ENCODE measurements around the gene DEPDC1B. TPM values are rescaled to one million over a fixed set of nuclear protein-coding genes. Genes with fewer than 3 reads are reported as not detected.
"Not testable (repeated sequence)": the region's sequence is repeated elsewhere in the genome, so short reads cannot be mapped to it uniquely, and the experiment has no call there.

Gene DEPDC1B
- total RNA-seq: 10 to 100 TPM; 27.1 to 30.0 TPM

GRCh38 chr5:60699609-60700415 lies at the start of gene DEPDC1B:
TSS of gene DEPDC1B (minus strand) at chr5:60700166. CDS start at chr5:60700093, 73 bp downstream.
- H3K27me3 Mint-ChIP-seq: peaks cover 13% of the 10 kb centered on the region
- H3K4me3 Mint-ChIP-seq: peak within 1 kb of the TSS; percentile 93
- peaks cover 11% of the 10 kb centered on the region for H3K36me3 Mint-ChIP-seq
- peaks cover 24% of the 10 kb centered on the region for H3K4me1 Mint-ChIP-seq
- H3K9me3 Mint-ChIP-seq: peaks cover 5% of the 10 kb centered on the region
- H3K27ac Mint-ChIP-seq: peak within 1 kb of the TSS; percentile 89
- DNase-seq (peak; percentile 92), ATAC-seq (ENCODE audit: low read depth) (peak; percentile 97)
- POLR2A ChIA-PET: interaction anchor here (0.9 to 1.7 kb wide), 6 partner anchors 10 to 632 kb away, joined by 3 to 9 read pairs (median 4); partner anchors contain the start of genes ELOVL7, ERCC8 and NDUFAF2

GRCh38 chr5:60744682-60745081 lies 44.7 kb upstream of the DEPDC1B start:
- peaks cover 3% of the 10 kb centered on the region for H3K27me3 Mint-ChIP-seq
- H3K4me1 Mint-ChIP-seq: no peaks in the 10 kb centered on the region
- POLR2A ChIA-PET: no interaction called here
- DNase-seq: no peak
- no peak for ATAC-seq (ENCODE audit: low read depth)
- H3K27ac Mint-ChIP-seq: no peak overlapping the region
- peaks cover 8% of the 10 kb centered on the region for H3K9me3 Mint-ChIP-seq
- no peak overlapping the region for H3K4me3 Mint-ChIP-seq
- no peaks in the 10 kb centered on the region for H3K36me3 Mint-ChIP-seq

- H3K4me3 Mint-ChIP-seq: no peak overlapping the region
- DNase-seq: no peak
- no peaks in the 10 kb centered on the region for H3K4me1 Mint-ChIP-seq
- no peaks in the 10 kb centered on the region for H3K36me3 Mint-ChIP-seq
- H3K9me3 Mint-ChIP-seq: peaks cover 8% of the 10 kb centered on the region
- peaks cover 3% of the 10 kb centered on the region for H3K27me3 Mint-ChIP-seq
- H3K27ac Mint-ChIP-seq: no peak overlapping the region
- no peak for ATAC-seq (ENCODE audit: low read depth)
- POLR2A ChIA-PET: no interaction called here
Measured at GRCh38 chr5:60743511-60744314, 43.7 kb upstream of the DEPDC1B start.

GRCh38 chr5:60740322-60740721 lies 40.4 kb upstream of the DEPDC1B start:
- H3K27ac Mint-ChIP-seq: no peak overlapping the region
- POLR2A ChIA-PET: no interaction called here
- no peaks in the 10 kb centered on the region for H3K27me3 Mint-ChIP-seq
- no peaks in the 10 kb centered on the region for H3K36me3 Mint-ChIP-seq
- H3K9me3 Mint-ChIP-seq: peaks cover 8% of the 10 kb centered on the region
- no peak for DNase-seq
- ATAC-seq (ENCODE audit: low read depth): no peak
- H3K4me3 Mint-ChIP-seq: no peak overlapping the region
- H3K4me1 Mint-ChIP-seq: no peaks in the 10 kb centered on the region

GRCh38 chr5:60738933-60739332 lies 39.0 kb upstream of the DEPDC1B start:
- DNase-seq (no peak), ATAC-seq (ENCODE audit: low read depth) (no peak)
- H3K36me3 Mint-ChIP-seq: no peaks in the 10 kb centered on the region
- H3K4me3 Mint-ChIP-seq: no peak overlapping the region
- POLR2A ChIA-PET: no interaction called here
- no peaks in the 10 kb centered on the region for H3K27me3 Mint-ChIP-seq
- no peak overlapping the region for H3K27ac Mint-ChIP-seq
- H3K9me3 Mint-ChIP-seq: peaks cover 8% of the 10 kb centered on the region
- H3K4me1 Mint-ChIP-seq: no peaks in the 10 kb centered on the region

- DNase-seq (no peak), ATAC-seq (ENCODE audit: low read depth) (no peak)
- Mint-ChIP-seq H3K27me3 (no peaks in the 10 kb centered on the region), H3K27ac (no peak overlapping the region), H3K4me3 (no peak overlapping the region), H3K36me3 (no peaks in the 10 kb centered on the region), H3K4me1 (no peaks in the 10 kb centered on the region), H3K9me3 (peaks cover 8% of the 10 kb centered on the region)
- POLR2A ChIA-PET: no interaction called here
Measured at GRCh38 chr5:60738461-60738860, 38.5 kb upstream of the DEPDC1B start.

GRCh38 chr5:60730858-60731257 lies 30.9 kb upstream of the DEPDC1B start:
- DNase-seq; H3K36me3 Mint-ChIP-seq; POLR2A ChIA-PET; H3K4me1 Mint-ChIP-seq; H3K27me3 Mint-ChIP-seq; H3K9me3 Mint-ChIP-seq; ATAC-seq (ENCODE audit: low read depth); H3K27ac Mint-ChIP-seq; H3K4me3 Mint-ChIP-seq: not testable (repeated sequence)

GRCh38 chr5:60727033-60727679 lies 27.2 kb upstream of the DEPDC1B start:
- Mint-ChIP-seq H3K27me3 (peaks cover 6% of the 10 kb centered on the region), H3K36me3 (no peaks in the 10 kb centered on the region), H3K27ac (no peak overlapping the region), H3K9me3 (no peaks in the 10 kb centered on the region), H3K4me3 (no peak overlapping the region), H3K4me1 (no peaks in the 10 kb centered on the region)
- ATAC-seq (ENCODE audit: low read depth) (no peak), DNase-seq (no peak)
- POLR2A ChIA-PET: no interaction called here

GRCh38 chr5:60724126-60724525 lies 24.2 kb upstream of the DEPDC1B start:
- Mint-ChIP-seq H3K4me3 (no peak overlapping the region), H3K9me3 (no peaks in the 10 kb centered on the region), H3K4me1 (no peaks in the 10 kb centered on the region), H3K27ac (no peak overlapping the region), H3K27me3 (peaks cover 20% of the 10 kb centered on the region), H3K36me3 (no peaks in the 10 kb centered on the region)
- POLR2A ChIA-PET: no interaction called here
- ATAC-seq (ENCODE audit: low read depth) (no peak), DNase-seq (no peak)

GRCh38 chr5:60722416-60722815 lies 22.4 kb upstream of the DEPDC1B start:
- no peaks in the 10 kb centered on the region for H3K36me3 Mint-ChIP-seq
- H3K4me3 Mint-ChIP-seq: no peak overlapping the region
- POLR2A ChIA-PET: no interaction called here
- H3K9me3 Mint-ChIP-seq: no peaks in the 10 kb centered on the region
- no peak overlapping the region for H3K27ac Mint-ChIP-seq
- H3K4me1 Mint-ChIP-seq: no peaks in the 10 kb centered on the region
- ATAC-seq (ENCODE audit: low read depth): no peak
- DNase-seq: no peak
- peaks cover 20% of the 10 kb centered on the region for H3K27me3 Mint-ChIP-seq

- ATAC-seq (ENCODE audit: low read depth): no peak
- POLR2A ChIA-PET: no interaction called here
- Mint-ChIP-seq H3K36me3 (no peaks in the 10 kb centered on the region), H3K9me3 (peaks cover 1% of the 10 kb centered on the region), H3K27ac (no peak overlapping the region), H3K27me3 (peaks cover 29% of the 10 kb centered on the region), H3K4me1 (no peaks in the 10 kb centered on the region), H3K4me3 (no peak overlapping the region)
- no peak for DNase-seq
Measured at GRCh38 chr5:60719329-60719728, 19.4 kb upstream of the DEPDC1B start.

- Mint-ChIP-seq H3K4me1 (no peaks in the 10 kb centered on the region), H3K9me3 (peaks cover 1% of the 10 kb centered on the region), H3K36me3 (no peaks in the 10 kb centered on the region), H3K27ac (no peak overlapping the region), H3K27me3 (peaks cover 29% of the 10 kb centered on the region), H3K4me3 (no peak overlapping the region)
- ATAC-seq (ENCODE audit: low read depth) (no peak), DNase-seq (no peak)
- POLR2A ChIA-PET: no interaction called here
Measured at GRCh38 chr5:60718166-60718892, 18.4 kb upstream of the DEPDC1B start.

All from activated naive CD8-positive, alpha-beta T cell treated with anti-CD3 and anti-CD28 coated beads, Interleukin-2, amount 10 ng/mL, durations not matched to agents 7 days and 5 days (primary cell).